Measurements from ENCODE around the gene SIX3.

Gene SIX3
- long read RNA-seq: 0 reads

GRCh38 chr2:44941551-44942234, at the start of gene SIX3:
Gene SIX3 (plus strand): TSS chr2:44941702. CDS start chr2:44942105, 403 bp downstream.
- peaks cover 92% of the 10 kb centered on the region for H3K27me3 ChIP-seq (ENCODE audit: insufficient read depth, poor library complexity, severe bottlenecking)
- no peak within 1 kb of the TSS for H3K4me3 ChIP-seq (replicated peaks; ENCODE audit: insufficient read depth, low read length)

GRCh38 chr2:44894058-44894457, 47.4 kb upstream of the SIX3 start:
- no peak for DNase-seq (ENCODE audit: low read depth in 1 of 2, low spot score in 1 of 2)

More at GRCh38 chr2:44941551-44942234, at the start of gene SIX3:
- H3K27ac ChIP-seq (replicated peaks): no peak within 1 kb of the TSS
- TF ChIP-seq, protein P1, sequence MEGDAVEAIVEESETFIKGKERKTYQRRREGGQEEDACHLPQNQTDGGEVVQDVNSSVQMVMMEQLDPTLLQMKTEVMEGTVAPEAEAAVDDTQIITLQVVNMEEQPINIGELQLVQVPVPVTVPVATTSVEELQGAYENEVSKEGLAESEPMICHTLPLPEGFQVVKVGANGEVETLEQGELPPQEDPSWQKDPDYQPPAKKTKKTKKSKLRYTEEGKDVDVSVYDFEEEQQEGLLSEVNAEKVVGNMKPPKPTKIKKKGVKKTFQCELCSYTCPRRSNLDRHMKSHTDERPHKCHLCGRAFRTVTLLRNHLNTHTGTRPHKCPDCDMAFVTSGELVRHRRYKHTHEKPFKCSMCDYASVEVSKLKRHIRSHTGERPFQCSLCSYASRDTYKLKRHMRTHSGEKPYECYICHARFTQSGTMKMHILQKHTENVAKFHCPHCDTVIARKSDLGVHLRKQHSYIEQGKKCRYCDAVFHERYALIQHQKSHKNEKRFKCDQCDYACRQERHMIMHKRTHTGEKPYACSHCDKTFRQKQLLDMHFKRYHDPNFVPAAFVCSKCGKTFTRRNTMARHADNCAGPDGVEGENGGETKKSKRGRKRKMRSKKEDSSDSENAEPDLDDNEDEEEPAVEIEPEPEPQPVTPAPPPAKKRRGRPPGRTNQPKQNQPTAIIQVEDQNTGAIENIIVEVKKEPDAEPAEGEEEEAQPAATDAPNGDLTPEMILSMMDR (IDR thresholded peaks at IDR 0.05; ENCODE audit: insufficient read depth, low read length): no peak
- no peak for TF ChIP-seq REST (IDR thresholded peaks at IDR 0.05; ENCODE audit: insufficient replicate concordance, low read depth)
- no peak for TF ChIP-seq POLR2AphosphoS5 (IDR thresholded peaks at IDR 0.05; ENCODE audit: low read depth)
- TF ChIP-seq GABPA (IDR thresholded peaks at IDR 0.05; ENCODE audit: low read depth): no peak
- no peak for TF ChIP-seq SPI1 (IDR thresholded peaks at IDR 0.05; ENCODE audit: borderline replicate concordance, low read depth)
- DNase-seq (ENCODE audit: low read depth in 1 of 2, low spot score in 1 of 2): no peak

GRCh38 chr2:44895061-44895460, 46.4 kb upstream of the SIX3 start:
- no peak overlapping the region for H3K4me3 ChIP-seq (replicated peaks; ENCODE audit: insufficient read depth, low read length)
- H3K27ac ChIP-seq (replicated peaks): no peak overlapping the region
- peaks cover 5% of the 10 kb centered on the region for H3K27me3 ChIP-seq (ENCODE audit: insufficient read depth, poor library complexity, severe bottlenecking)
- no peak for TF ChIP-seq GABPA (IDR thresholded peaks at IDR 0.05; ENCODE audit: low read depth)
- no peak for DNase-seq (ENCODE audit: low read depth in 1 of 2, low spot score in 1 of 2)

More at GRCh38 chr2:44894058-44894457, 47.4 kb upstream of the SIX3 start:
- H3K4me3 ChIP-seq (replicated peaks; ENCODE audit: insufficient read depth, low read length): no peak overlapping the region
- TF ChIP-seq SPI1 (IDR thresholded peaks at IDR 0.05; ENCODE audit: borderline replicate concordance, low read depth) (no peak), GABPA (IDR thresholded peaks at IDR 0.05; ENCODE audit: low read depth) (no peak), POLR2AphosphoS5 (IDR thresholded peaks at IDR 0.05; ENCODE audit: low read depth) (no peak), REST (IDR thresholded peaks at IDR 0.05; ENCODE audit: insufficient replicate concordance, low read depth) (no peak)
- TF ChIP-seq, protein P1 (IDR thresholded peaks at IDR 0.05; ENCODE audit: insufficient read depth, low read length): no peak
- H3K27me3 ChIP-seq (ENCODE audit: insufficient read depth, poor library complexity, severe bottlenecking): peaks cover 3% of the 10 kb centered on the region
- H3K27ac ChIP-seq (replicated peaks): no peak overlapping the region

DNA sequence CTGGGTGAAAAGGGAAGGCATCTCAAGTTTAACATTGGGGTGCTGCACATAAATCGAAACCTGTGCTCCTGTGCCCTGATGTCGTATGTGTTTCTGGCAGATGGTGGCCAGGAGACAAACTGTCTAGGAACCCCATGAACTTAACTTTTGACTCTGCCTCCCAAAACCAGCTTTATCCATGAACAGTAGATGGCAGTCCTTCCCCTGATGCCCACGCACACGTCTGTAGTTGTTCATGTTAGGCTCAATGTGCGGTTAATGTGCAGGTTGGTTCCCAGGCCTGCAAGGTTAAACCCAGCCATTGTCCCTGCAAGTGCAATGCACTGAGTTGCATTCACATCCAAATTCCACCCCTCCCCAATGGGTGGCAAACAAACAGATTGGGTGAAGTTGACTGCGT, 44.1 kb upstream of the SIX3 start:
- H3K27ac ChIP-seq (replicated peaks): no peak overlapping the region
- DNase-seq (ENCODE audit: low read depth in 1 of 2, low spot score in 1 of 2): no peak
- TF ChIP-seq, protein P1 (IDR thresholded peaks at IDR 0.05; ENCODE audit: insufficient read depth, low read length): no peak
- TF ChIP-seq REST (IDR thresholded peaks at IDR 0.05; ENCODE audit: insufficient replicate concordance, low read depth) (no peak), SPI1 (IDR thresholded peaks at IDR 0.05; ENCODE audit: borderline replicate concordance, low read depth) (no peak), GABPA (IDR thresholded peaks at IDR 0.05; ENCODE audit: low read depth) (no peak)
- peaks cover 5% of the 10 kb centered on the region for H3K27me3 ChIP-seq (ENCODE audit: insufficient read depth, poor library complexity, severe bottlenecking)
- no peak overlapping the region for H3K4me3 ChIP-seq (replicated peaks; ENCODE audit: insufficient read depth, low read length)

Data from HL-60 (cell line).